HG02840 (cell line): ENCODE measurements around the gene SORCS2.

Experiments
- ATAC-seq: cut with Tn5 transposase; IDR thresholded peaks from one replicate; pipeline ENCODE4 v1.9.1; 2021; ENCODE audit warnings: mild to moderate bottlenecking, moderate library complexity, moderate number of reproducible peaks; ENCODE audit not compliant: unreplicated experiment, low FRiP score

The SORCS2 gene

GRCh38 chr4:7298619-7299009, 106.3 kb downstream of the SORCS2 start:
- no peak for ATAC-seq

GRCh38 chr4:7299010-7299907, 106.9 kb downstream of the SORCS2 start:
- no peak for ATAC-seq

- ATAC-seq, result no peak
These were observed 107.8 kb downstream of the SORCS2 start for GRCh38 chr4:7299908-7300710.

- ATAC-seq, result no peak
These were observed 108.4 kb downstream of the SORCS2 start for GRCh38 chr4:7300711-7301095.

- no peak for ATAC-seq
These were observed 108.9 kb downstream of the SORCS2 start for GRCh38 chr4:7301126-7301785.

- no peak for ATAC-seq
These were observed 109.7 kb downstream of the SORCS2 start for GRCh38 chr4:7301846-7302630.

- ATAC-seq, result no peak
These were observed 110.6 kb downstream of the SORCS2 start for GRCh38 chr4:7302781-7303404.

- ATAC-seq, result no peak
These were observed 111.2 kb downstream of the SORCS2 start for GRCh38 chr4:7303561-7303960.

GRCh38 chr4:7304436-7304835, 112.1 kb downstream of the SORCS2 start:
- no peak for ATAC-seq

- no peak for ATAC-seq
These were observed 114.0 kb downstream of the SORCS2 start for GRCh38 chr4:7306021-7306965.

- ATAC-seq, result no peak
These were observed 114.6 kb downstream of the SORCS2 start for GRCh38 chr4:7306986-7307385.

GRCh38 chr4:7307394-7308099, 115.2 kb downstream of the SORCS2 start:
- no peak for ATAC-seq

- no peak for ATAC-seq
These were observed 116.8 kb downstream of the SORCS2 start for GRCh38 chr4:7309181-7309580.

GRCh38 chr4:7309636-7310390, 117.5 kb downstream of the SORCS2 start:
- no peak for ATAC-seq

- no peak for ATAC-seq
These were observed 118.1 kb downstream of the SORCS2 start for GRCh38 chr4:7310451-7310850.

- ATAC-seq, result no peak
These were observed 118.9 kb downstream of the SORCS2 start for GRCh38 chr4:7311205-7311604.

GRCh38 chr4:7312691-7313090, 120.4 kb downstream of the SORCS2 start:
- no peak for ATAC-seq
